ENCODE results near the gene HOXB6.

- TF ChIP-seq ZNF768 (tag by site-specific recombination; IDR thresholded peaks at IDR 0.05): no peak
- TF ChIP-seq ZNF416 (tag by site-specific recombination; IDR thresholded peaks at IDR 0.05): no peak
- no peak for TF ChIP-seq ZNF670 (tag by site-specific recombination; IDR thresholded peaks at IDR 0.05; ENCODE audit: low read depth)
- no peak for TF ChIP-seq ZNF513 (tag by site-specific recombination; IDR thresholded peaks at IDR 0.05)
- TF ChIP-seq ZSCAN30 (tag by site-specific recombination; IDR thresholded peaks at IDR 0.05): peak; percentile 59; the same call in 1 of the 2 replicates
- TF ChIP-seq, protein P1, sequence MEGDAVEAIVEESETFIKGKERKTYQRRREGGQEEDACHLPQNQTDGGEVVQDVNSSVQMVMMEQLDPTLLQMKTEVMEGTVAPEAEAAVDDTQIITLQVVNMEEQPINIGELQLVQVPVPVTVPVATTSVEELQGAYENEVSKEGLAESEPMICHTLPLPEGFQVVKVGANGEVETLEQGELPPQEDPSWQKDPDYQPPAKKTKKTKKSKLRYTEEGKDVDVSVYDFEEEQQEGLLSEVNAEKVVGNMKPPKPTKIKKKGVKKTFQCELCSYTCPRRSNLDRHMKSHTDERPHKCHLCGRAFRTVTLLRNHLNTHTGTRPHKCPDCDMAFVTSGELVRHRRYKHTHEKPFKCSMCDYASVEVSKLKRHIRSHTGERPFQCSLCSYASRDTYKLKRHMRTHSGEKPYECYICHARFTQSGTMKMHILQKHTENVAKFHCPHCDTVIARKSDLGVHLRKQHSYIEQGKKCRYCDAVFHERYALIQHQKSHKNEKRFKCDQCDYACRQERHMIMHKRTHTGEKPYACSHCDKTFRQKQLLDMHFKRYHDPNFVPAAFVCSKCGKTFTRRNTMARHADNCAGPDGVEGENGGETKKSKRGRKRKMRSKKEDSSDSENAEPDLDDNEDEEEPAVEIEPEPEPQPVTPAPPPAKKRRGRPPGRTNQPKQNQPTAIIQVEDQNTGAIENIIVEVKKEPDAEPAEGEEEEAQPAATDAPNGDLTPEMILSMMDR (tag by site-specific recombination; IDR thresholded peaks at IDR 0.05): no peak
- peak; percentile 72; the same call in 1 of the 2 replicates for TF ChIP-seq ZBTB17 (tag by site-specific recombination; IDR thresholded peaks at IDR 0.05)
These were observed 29.7 kb downstream of the HOXB6 start for GRCh38 chr17:48575066-48575582.
